Liver (tissue), 9 donors: Measurements from ENCODE around the gene UBE2E2. TPM values are rescaled to one million over a fixed set of nuclear protein-coding genes. Genes with fewer than 3 reads are reported as not detected.

Experiments
- DNase-seq: peaks from one replicate; pipeline ENCODE4 v3.0.0-alpha.2; 2017; ENCODE audit warnings: low spot score
- H3K27ac ChIP-seq, 2 donors: one replicate each; pipeline ENCODE4 v1.7.0; 2013; ENCODE audit warnings: inconsistent platforms in 2 of 2, low read length in 2 of 2, control low read depth in 1 of 2, low read depth in 1 of 2, mild to moderate bottlenecking in 1 of 2
- H3K27me3 ChIP-seq, 4 donors: one replicate each; pipeline versions ENCODE4 v1.6.1 to v1.7.0; 2013; ENCODE audit warnings: low read length in 3 of 4, inconsistent platforms in 1 of 4, mild to moderate bottlenecking in 1 of 4, moderate library complexity in 1 of 4; ENCODE audit not compliant: control insufficient read depth in 4 of 4, insufficient read depth in 4 of 4
- H3K36me3 ChIP-seq, 4 donors: one replicate each; pipeline versions ENCODE4 v1.6.1 to v1.7.0; 2013; ENCODE audit warnings: low read length in 3 of 4, mild to moderate bottlenecking in 3 of 4, low read depth in 1 of 4, moderate library complexity in 1 of 4; ENCODE audit not compliant: control insufficient read depth in 4 of 4, insufficient read depth in 3 of 4
- H3K4me1 ChIP-seq, 4 donors: one replicate each; pipeline versions ENCODE4 v1.6.1 to v1.7.0; 2013; ENCODE audit warnings: low read length in 3 of 4, mild to moderate bottlenecking in 3 of 4, moderate library complexity in 1 of 4; ENCODE audit not compliant: control insufficient read depth in 4 of 4, insufficient read depth in 4 of 4
- H3K4me3 ChIP-seq, 3 donors: one replicate each; pipeline versions ENCODE4 v1.6.1 to v1.7.0; 2013; ENCODE audit warnings: low read length in 3 of 3, control low read depth in 1 of 3, low read depth in 1 of 3, mild to moderate bottlenecking in 1 of 3
- H3K9ac ChIP-seq, 2 donors: one replicate each; pipeline ENCODE4 v1.7.0; 2013; ENCODE audit warnings: low read length in 2 of 2, mild to moderate bottlenecking in 2 of 2, moderate library complexity in 2 of 2, control low read depth in 1 of 2, low read depth in 1 of 2
- H3K9me3 ChIP-seq, 4 donors: one replicate each; pipeline versions ENCODE4 v1.6.1 to v1.7.0; 2013; ENCODE audit warnings: low read length in 3 of 4; ENCODE audit not compliant: control insufficient read depth in 4 of 4
- ATF3 ChIP-seq: IDR thresholded peaks from 2 replicates; pipeline ENCODE4 v1.6.1; 2016; ENCODE audit warnings: antibody characterized with exemption
- EGR1 ChIP-seq, 2 donors: IDR thresholded peaks; 2 replicates each; pipeline ENCODE4 v1.6.1; 2016 to 2018; ENCODE audit warnings: antibody characterized with exemption in 2 of 2, low read depth in 2 of 2
- FOXA1 ChIP-seq: IDR thresholded peaks from 2 replicates; pipeline ENCODE4 v1.6.1; 2016; ENCODE audit warnings: antibody characterized with exemption
- FOXA2 ChIP-seq: IDR thresholded peaks from 2 replicates; pipeline ENCODE4 v1.6.1; 2016; ENCODE audit warnings: antibody characterized with exemption
- GABPA ChIP-seq, 2 donors: IDR thresholded peaks in 1 of 2; conservative IDR thresholded peaks in 1 of 2; 2 replicates each; pipeline ENCODE4 v1.6.1; 2016; ENCODE audit warnings: antibody characterized with exemption in 2 of 2, mild to moderate bottlenecking in 1 of 2, moderate library complexity in 1 of 2
- HNF4A ChIP-seq, 2 donors: conservative IDR thresholded peaks; 2 replicates each; pipeline ENCODE4 v1.6.1; 2016; ENCODE audit warnings: antibody characterized with exemption in 2 of 2, mild to moderate bottlenecking in 2 of 2
- HNF4G ChIP-seq: IDR thresholded peaks from 2 replicates; pipeline ENCODE4 v1.6.1; 2016; ENCODE audit warnings: antibody characterized with exemption
- JUND ChIP-seq, 2 donors: IDR thresholded peaks; 2 replicates each; pipeline ENCODE4 v1.6.1; 2016; ENCODE audit warnings: antibody characterized with exemption in 2 of 2
- NR2F2 ChIP-seq: IDR thresholded peaks from 2 replicates; pipeline ENCODE4 v1.6.1; 2016; ENCODE audit warnings: antibody characterized with exemption
- RAD21 ChIP-seq, 2 donors: IDR thresholded peaks; 2 replicates each; pipeline ENCODE4 v1.6.1; 2016; ENCODE audit warnings: antibody characterized with exemption in 2 of 2, mild to moderate bottlenecking in 2 of 2
- RXRA ChIP-seq, 2 donors: IDR thresholded peaks; 2 replicates each; pipeline ENCODE4 v1.6.1; 2017 to 2018; ENCODE audit warnings: antibody characterized with exemption in 2 of 2, mild to moderate bottlenecking in 1 of 2
- SP1 ChIP-seq: IDR thresholded peaks from 2 replicates; pipeline ENCODE4 v1.6.1; 2018; ENCODE audit warnings: antibody characterized with exemption, mild to moderate bottlenecking
- TAF1 ChIP-seq: conservative IDR thresholded peaks from 2 replicates; pipeline ENCODE4 v1.6.1; 2016; ENCODE audit warnings: antibody characterized with exemption, mild to moderate bottlenecking
- YY1 ChIP-seq: IDR thresholded peaks from 2 replicates; pipeline ENCODE4 v1.6.1; 2016; ENCODE audit warnings: antibody characterized with exemption, mild to moderate bottlenecking
- ZBTB33 ChIP-seq: IDR thresholded peaks from 2 replicates; pipeline ENCODE4 v1.6.1; 2016; ENCODE audit warnings: antibody characterized with exemption
- WGBS: extraction: QIAGEN DNeasy Blood & Tissue Kit; methylation state at CpG from one replicate; pipeline ENCODE4 v1.1.7; 2013; 5-methylcytosine and 5-hydroxymethylcytosine counted together
- polyA plus RNA-seq, 2 donors: library from polyadenylated mRNA; stranded (reverse) in 1 of 2; unstranded in 1 of 2; fragments of 200-250 nt in 1 of 2; fragments of >200 nt in 1 of 2; fragmentation: Nextera tagmentation in 1 of 2; extraction: Ambion mirVana in 1 of 2; gene quantifications; one replicate each; pipeline versions ENCODE4 v1.2.1 to v1.2.3, GENCODE V29; 2013 to 2015
- total RNA-seq, 2 donors: library from RNA; depleted of rRNA; stranded (reverse); fragments of >200 nt; gene quantifications; one replicate each; pipeline ENCODE4 v1.2.3, GENCODE V29; 2014
- TF ChIP-seq, protein P1 (sequence below): IDR thresholded peaks from 2 replicates; pipeline ENCODE4 v1.6.1; 2016; ENCODE audit warnings: antibody characterized with exemption
- TF ChIP-seq, protein P2 (sequence below): fragments of 150-350 bp; IDR thresholded peaks from 2 replicates; pipeline ENCODE4 v1.5.1; 2017; ENCODE audit warnings: improper control_type of control experiment, low read depth, low read length; ENCODE audit not compliant: missing input control
- TF ChIP-seq, protein P3 (sequence below): IDR thresholded peaks from 2 replicates; pipeline ENCODE4 v1.6.1; 2016; ENCODE audit warnings: antibody characterized with exemption, mild to moderate bottlenecking
- donor health status: healthy.
- donor health status: healthy.
- donor health status: healthy.
- donor health status: healthy.
- donor health status: healthy.

Gene UBE2E2
- total and polyA plus RNA-seq, 4 donors: 9.0 to 27.8 (median 16.8) TPM

GRCh38 chr3:23494967-23495366 is 291.8 kb downstream of the UBE2E2 start (continued):
- TF ChIP-seq RAD21 (IDR thresholded peaks at IDR 0.05) (no peak), NR2F2 (no peak), HNF4G (no peak), ZBTB33 (no peak)
- TF ChIP-seq, protein P1, sequence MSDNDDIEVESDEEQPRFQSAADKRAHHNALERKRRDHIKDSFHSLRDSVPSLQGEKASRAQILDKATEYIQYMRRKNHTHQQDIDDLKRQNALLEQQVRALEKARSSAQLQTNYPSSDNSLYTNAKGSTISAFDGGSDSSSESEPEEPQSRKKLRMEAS: no peak

DNA sequence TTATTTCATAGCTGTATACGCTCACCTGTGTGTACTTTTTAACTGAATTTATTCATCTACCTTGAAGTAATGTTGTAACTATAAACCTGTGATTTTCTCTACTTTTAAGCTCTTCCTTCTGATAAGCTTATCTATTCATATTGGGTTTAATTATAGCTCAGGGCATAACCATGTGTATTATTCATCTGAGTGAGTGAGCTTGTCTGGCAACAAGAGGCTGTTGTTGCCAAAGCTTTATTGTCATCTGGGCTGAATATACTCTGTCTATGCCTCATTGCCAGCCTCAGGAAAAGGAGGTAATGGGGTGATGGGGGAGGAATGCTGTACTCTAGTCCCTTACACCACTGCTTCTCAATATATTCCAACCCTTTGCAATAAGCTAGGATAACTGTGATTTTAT is 292.4 kb downstream of the UBE2E2 start:
- Histone ChIP-seq H3K9ac (no peak overlapping the region), H3K4me1 (peaks cover 0 to 2% (median under 1%) of the 10 kb centered on the region in 4 donors), H3K36me3 (no peaks in the 10 kb centered on the region), H3K9me3 (no peaks in the 10 kb centered on the region), H3K27me3 (no peaks in the 10 kb centered on the region), H3K4me3 (no peak overlapping the region), H3K27ac (no peak overlapping the region)
- TF ChIP-seq, protein P2, sequence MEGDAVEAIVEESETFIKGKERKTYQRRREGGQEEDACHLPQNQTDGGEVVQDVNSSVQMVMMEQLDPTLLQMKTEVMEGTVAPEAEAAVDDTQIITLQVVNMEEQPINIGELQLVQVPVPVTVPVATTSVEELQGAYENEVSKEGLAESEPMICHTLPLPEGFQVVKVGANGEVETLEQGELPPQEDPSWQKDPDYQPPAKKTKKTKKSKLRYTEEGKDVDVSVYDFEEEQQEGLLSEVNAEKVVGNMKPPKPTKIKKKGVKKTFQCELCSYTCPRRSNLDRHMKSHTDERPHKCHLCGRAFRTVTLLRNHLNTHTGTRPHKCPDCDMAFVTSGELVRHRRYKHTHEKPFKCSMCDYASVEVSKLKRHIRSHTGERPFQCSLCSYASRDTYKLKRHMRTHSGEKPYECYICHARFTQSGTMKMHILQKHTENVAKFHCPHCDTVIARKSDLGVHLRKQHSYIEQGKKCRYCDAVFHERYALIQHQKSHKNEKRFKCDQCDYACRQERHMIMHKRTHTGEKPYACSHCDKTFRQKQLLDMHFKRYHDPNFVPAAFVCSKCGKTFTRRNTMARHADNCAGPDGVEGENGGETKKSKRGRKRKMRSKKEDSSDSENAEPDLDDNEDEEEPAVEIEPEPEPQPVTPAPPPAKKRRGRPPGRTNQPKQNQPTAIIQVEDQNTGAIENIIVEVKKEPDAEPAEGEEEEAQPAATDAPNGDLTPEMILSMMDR: no peak
- TF ChIP-seq JUND (IDR thresholded peaks at IDR 0.05) (no peak), ATF3 (no peak), YY1 (no peak), RAD21 (IDR thresholded peaks at IDR 0.05) (no peak), HNF4G (no peak), NR2F2 (no peak), FOXA2 (no peak), FOXA1 (no peak), GABPA (IDR thresholded peaks at IDR 0.05 in 1 of 2, conservative IDR thresholded peaks at IDR 0.05 in 1 of 2) (no peak), RXRA (IDR thresholded peaks at IDR 0.05) (no peak), HNF4A (conservative IDR thresholded peaks at IDR 0.05) (no peak), ZBTB33 (no peak), TAF1 (no peak), EGR1 (IDR thresholded peaks at IDR 0.05; ENCODE audit: low read depth in 2 of 2) (no peak), SP1 (no peak)
- TF ChIP-seq, protein P3, sequence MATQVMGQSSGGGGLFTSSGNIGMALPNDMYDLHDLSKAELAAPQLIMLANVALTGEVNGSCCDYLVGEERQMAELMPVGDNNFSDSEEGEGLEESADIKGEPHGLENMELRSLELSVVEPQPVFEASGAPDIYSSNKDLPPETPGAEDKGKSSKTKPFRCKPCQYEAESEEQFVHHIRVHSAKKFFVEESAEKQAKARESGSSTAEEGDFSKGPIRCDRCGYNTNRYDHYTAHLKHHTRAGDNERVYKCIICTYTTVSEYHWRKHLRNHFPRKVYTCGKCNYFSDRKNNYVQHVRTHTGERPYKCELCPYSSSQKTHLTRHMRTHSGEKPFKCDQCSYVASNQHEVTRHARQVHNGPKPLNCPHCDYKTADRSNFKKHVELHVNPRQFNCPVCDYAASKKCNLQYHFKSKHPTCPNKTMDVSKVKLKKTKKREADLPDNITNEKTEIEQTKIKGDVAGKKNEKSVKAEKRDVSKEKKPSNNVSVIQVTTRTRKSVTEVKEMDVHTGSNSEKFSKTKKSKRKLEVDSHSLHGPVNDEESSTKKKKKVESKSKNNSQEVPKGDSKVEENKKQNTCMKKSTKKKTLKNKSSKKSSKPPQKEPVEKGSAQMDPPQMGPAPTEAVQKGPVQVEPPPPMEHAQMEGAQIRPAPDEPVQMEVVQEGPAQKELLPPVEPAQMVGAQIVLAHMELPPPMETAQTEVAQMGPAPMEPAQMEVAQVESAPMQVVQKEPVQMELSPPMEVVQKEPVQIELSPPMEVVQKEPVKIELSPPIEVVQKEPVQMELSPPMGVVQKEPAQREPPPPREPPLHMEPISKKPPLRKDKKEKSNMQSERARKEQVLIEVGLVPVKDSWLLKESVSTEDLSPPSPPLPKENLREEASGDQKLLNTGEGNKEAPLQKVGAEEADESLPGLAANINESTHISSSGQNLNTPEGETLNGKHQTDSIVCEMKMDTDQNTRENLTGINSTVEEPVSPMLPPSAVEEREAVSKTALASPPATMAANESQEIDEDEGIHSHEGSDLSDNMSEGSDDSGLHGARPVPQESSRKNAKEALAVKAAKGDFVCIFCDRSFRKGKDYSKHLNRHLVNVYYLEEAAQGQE: no peak
- TF ChIP-seq, protein P1: no peak
- no peak for DNase-seq
- 94% methylated on average over 1 of the region's 1 CpG for whole genome bisulfite sequencing
